GM18873 (cell line): ENCODE data around the gene OTOP1.
"Not testable (repeated sequence)": the region's sequence is repeated elsewhere in the genome, so short reads cannot be mapped to it uniquely, and the experiment has no call there.

Experiments
- ATAC-seq: cut with Tn5 transposase; IDR thresholded peaks from one replicate; pipeline ENCODE4 v1.9.1; 2021; ENCODE audit warnings: mild to moderate bottlenecking, moderate library complexity, moderate number of reproducible peaks; ENCODE audit not compliant: unreplicated experiment, low FRiP score

OTOP1 gene

GRCh38 chr4:4233610-4234009, 6.9 kb upstream of the OTOP1 start:
- ATAC-seq, result no peak

GRCh38 chr4:4228356-4228668, 1.6 kb upstream of the OTOP1 start:
- no peak for ATAC-seq

GRCh38 chr4:4227510-4228355, 1.0 kb upstream of the OTOP1 start:
- ATAC-seq, result no peak

GRCh38 chr4:4225915-4226605, 669 bp downstream of the OTOP1 start:
- ATAC-seq, result no peak

- no peak for ATAC-seq
Measured at GRCh38 chr4:4217113-4217512, 9.6 kb downstream of the OTOP1 start.

GRCh38 chr4:4216648-4217047, 10.1 kb downstream of the OTOP1 start:
- no peak for ATAC-seq

- not testable (repeated sequence) for ATAC-seq
Measured at GRCh38 chr4:4213674-4214073, 13.1 kb downstream of the OTOP1 start.

- no peak for ATAC-seq
Measured at GRCh38 chr4:4206204-4206603, 20.5 kb downstream of the OTOP1 start.

GRCh38 chr4:4204401-4204745, 22.4 kb downstream of the OTOP1 start:
- no peak for ATAC-seq

GRCh38 chr4:4203688-4204400, 22.9 kb downstream of the OTOP1 start:
- ATAC-seq, result no peak

GRCh38 chr4:4202510-4202909, 24.2 kb downstream of the OTOP1 start:
- ATAC-seq, result no peak

GRCh38 chr4:4200624-4201023, 26.1 kb downstream of the OTOP1 start:
- no peak for ATAC-seq

- ATAC-seq, result no peak
Measured at GRCh38 chr4:4195354-4195753, 31.4 kb downstream of the OTOP1 start.

- ATAC-seq, result not testable (repeated sequence)
Measured at GRCh38 chr4:4188557-4188956, 38.2 kb downstream of the OTOP1 start.

GRCh38 chr4:4185528-4185927, 41.2 kb downstream of the OTOP1 start:
- ATAC-seq, result no peak

GRCh38 chr4:4182835-4183568, 43.7 kb downstream of the OTOP1 start:
- no peak for ATAC-seq

- no peak for ATAC-seq
Measured at GRCh38 chr4:4170596-4171150, 56.1 kb downstream of the OTOP1 start.

GRCh38 chr4:4167981-4168780, 58.5 kb downstream of the OTOP1 start:
- not testable (repeated sequence) for ATAC-seq

GRCh38 chr4:4166986-4167385, 59.7 kb downstream of the OTOP1 start:
- not testable (repeated sequence) for ATAC-seq
